HCT116 (cell line): ENCODE data around the gene MEIOB. TPM values are rescaled to one million over a fixed set of nuclear protein-coding genes. Genes with fewer than 3 reads are reported as not detected.

Experiments used
- ATAC-seq: fragments of 200-7000 bp; cut with Tn5 transposase; 2 replicates; pipeline ENCODE4 v1.9.1; 2020; ENCODE audit warnings: mild to moderate bottlenecking, moderate library complexity
- BruUV-seq: library from RNA; stranded (reverse); fragments of 400-500 nt; replicated peaks from 2 replicates; lab custom pipeline; 2021; lab: Mats Ljungman, UMichigan
- CTCF ChIA-PET: fragments of 300-600 bp; sonication (Branson Sonifier 250); formaldehyde crosslinking; loops from one replicate; lab custom pipeline; 2021; ENCODE audit warnings: antibody characterized with exemption; lab: Charles Lee
- POLR2A ChIA-PET: fragments of 300-600, 350-600 bp; sonication (Branson Sonifier 250); formaldehyde crosslinking; loops from one replicate; lab custom pipeline; 2021; ENCODE audit warnings: antibody characterized with exemption; lab: Charles Lee
- RAD21 ChIA-PET, 2 experiments: fragments of 300-600 bp; sonication (Branson Sonifier 250); formaldehyde crosslinking; loops; one replicate each; lab custom pipeline; 2023; ENCODE audit warnings: low total read pairs in 2 of 2; ENCODE audit not compliant: uncharacterized antibody in 2 of 2, unreplicated experiment in 2 of 2, low non-redundant PET in 1 of 2; lab: Charles Lee
- DNase-seq: peaks from one replicate; pipeline ENCODE4 v3.0.0-alpha.2; 2010; ENCODE audit warnings: low read depth, low spot score
- H2AFZ ChIP-seq: fragments of 200-600 bp; shearing (Covaris generic), sonication (generic); 2 replicates; pipeline ENCODE4 v1.6.1; 2017; ENCODE audit warnings: low read depth, mixed run types, mixed read lengths, antibody characterized with exemption, low read length; ENCODE audit not compliant: poor library complexity, severe bottlenecking
- H3K27ac ChIP-seq: 2 replicates; pipeline ENCODE4 v1.5.1; 2012; ENCODE audit warnings: low read depth, low read length
- H3K27me3 ChIP-seq: fragments of 200-600 bp; sonication (generic); 2 replicates; pipeline ENCODE4 v1.6.1; 2016; ENCODE audit warnings: mixed run types, low read length, mixed read lengths; ENCODE audit not compliant: insufficient read depth
- H3K36me3 ChIP-seq, 2 experiments: fragments of 200-500 bp in 1 of 2; fragments of 200-600 bp in 1 of 2; sonication (Bioruptor generic) in 1 of 2; sonication (generic) in 1 of 2; 2 replicates each; pipeline versions ENCODE4 v1.5.1 to v1.6.1; 2014 to 2016; ENCODE audit warnings: low read length in 2 of 2, inconsistent platforms in 1 of 2, mixed read lengths in 1 of 2, mixed run types in 1 of 2; ENCODE audit not compliant: insufficient read depth in 2 of 2, control insufficient read depth in 1 of 2
- H3K4me1 ChIP-seq, 2 experiments: fragments of 200-600 bp in 1 of 2; sonication (generic) in 1 of 2; 2 replicates each; pipeline versions ENCODE4 v1.5.1 to v1.6.1; 2012 to 2017; ENCODE audit warnings: low read length in 2 of 2, inconsistent platforms in 1 of 2, mild to moderate bottlenecking in 1 of 2, mixed read lengths in 1 of 2, mixed run types in 1 of 2, moderate library complexity in 1 of 2; ENCODE audit not compliant: insufficient read depth in 2 of 2, control insufficient read depth in 1 of 2
- H3K4me2 ChIP-seq: fragments of 200-600 bp; sonication (generic); 2 replicates; pipeline ENCODE4 v1.6.1; 2017; ENCODE audit warnings: mixed run types, low read length, mixed read lengths
- H3K4me3 ChIP-seq, 2 experiments: fragments of 200-600 bp in 1 of 2; sonication (generic) in 1 of 2; replicated peaks in 1 of 2; 2 replicates each; pipeline ENCODE4 v1.5.1; 2011 to 2016; ENCODE audit warnings: low read length in 2 of 2, control low read depth in 1 of 2, low read depth in 1 of 2, mild to moderate bottlenecking in 1 of 2, mixed read lengths in 1 of 2, mixed run types in 1 of 2
- H3K79me2 ChIP-seq: fragments of 200-600 bp; sonication (generic); 2 replicates; pipeline ENCODE4 v1.6.1; 2017; ENCODE audit warnings: mild to moderate bottlenecking, mixed run types, low read length, moderate library complexity, mixed read lengths; ENCODE audit not compliant: insufficient read depth
- H3K9ac ChIP-seq: fragments of 200-600 bp; sonication (generic); 2 replicates; pipeline ENCODE4 v1.6.1; 2016; ENCODE audit warnings: low read length, mixed read lengths
- H3K9me2 ChIP-seq: fragments of 200-600 bp; sonication (generic), shearing (Covaris generic); 2 replicates; pipeline ENCODE4 v1.6.1; 2017; ENCODE audit warnings: mixed run types, mild to moderate bottlenecking, moderate library complexity; ENCODE audit not compliant: insufficient read depth
- H3K9me3 ChIP-seq, 2 experiments: fragments of 200-500 bp in 1 of 2; fragments of 200-600 bp in 1 of 2; sonication (Bioruptor generic) in 1 of 2; sonication (generic) in 1 of 2; 2 replicates each; pipeline ENCODE4 v1.6.1; 2014 to 2017; ENCODE audit warnings: low read length in 2 of 2, mixed read lengths in 2 of 2, inconsistent platforms in 1 of 2, low read depth in 1 of 2, mild to moderate bottlenecking in 1 of 2, mixed run types in 1 of 2, moderate library complexity in 1 of 2; ENCODE audit not compliant: control insufficient read depth in 1 of 2, insufficient read depth in 1 of 2
- H4K20me1 ChIP-seq: fragments of 200-600 bp; sonication (generic), shearing (Covaris generic); 2 replicates; pipeline ENCODE4 v1.6.1; 2017; ENCODE audit warnings: mixed run types, mild to moderate bottlenecking, moderate library complexity; ENCODE audit not compliant: insufficient read depth
- CBX3 ChIP-seq: IDR thresholded peaks from 2 replicates; pipeline ENCODE4 v1.6.1; 2012; ENCODE audit warnings: low read depth
- CEBPB ChIP-seq: IDR thresholded peaks from 2 replicates; pipeline ENCODE4 v1.6.1; 2012; ENCODE audit warnings: low read depth
- EZH2 ChIP-seq: fragments of 200-600 bp; sonication (generic); IDR thresholded peaks from 2 replicates; pipeline ENCODE4 v1.6.1; 2017; ENCODE audit warnings: antibody characterized with exemption, mixed run types
- EZH2phosphoT487 ChIP-seq: fragments of 200-600 bp; IDR thresholded peaks from 2 replicates; pipeline ENCODE4 v1.6.1; 2018; ENCODE audit warnings: antibody characterized with exemption, borderline replicate concordance
- FOSL1 ChIP-seq: IDR thresholded peaks from 2 replicates; pipeline ENCODE4 v1.6.1; 2012; ENCODE audit warnings: low read depth
- JUND ChIP-seq: IDR thresholded peaks from 2 replicates; pipeline ENCODE4 v1.6.1; 2012
- RAD21 ChIP-seq: IDR thresholded peaks from 2 replicates; pipeline ENCODE4 v1.6.1; 2012; ENCODE audit warnings: low read depth, mild to moderate bottlenecking
- SIN3A ChIP-seq: IDR thresholded peaks from 2 replicates; pipeline ENCODE4 v1.6.1; 2012; ENCODE audit warnings: low read depth
- TCF7L2 ChIP-seq: IDR thresholded peaks from 2 replicates; pipeline ENCODE4 v1.7.0; 2011; ENCODE audit warnings: borderline replicate concordance, inconsistent platforms; ENCODE audit not compliant: insufficient read depth, insufficient read length; ENCODE audit errors: extremely low read depth
- YY1 ChIP-seq: IDR thresholded peaks from 2 replicates; pipeline ENCODE4 v1.6.1; 2011; ENCODE audit warnings: low read length, low read depth, moderate library complexity, mild to moderate bottlenecking; ENCODE audit not compliant: insufficient replicate concordance; ENCODE audit errors: extremely low read depth
- ZFX ChIP-seq: fragments of 450-650 bp; IDR thresholded peaks from 2 replicates; pipeline ENCODE4 v1.6.1; 2017
- ZNF274 ChIP-seq: fragments of 200-500 bp; sonication (Bioruptor generic); IDR thresholded peaks from 2 replicates; pipeline ENCODE4 v1.6.1; 2014; ENCODE audit warnings: mild to moderate bottlenecking, low read depth, low read length, inconsistent platforms
- intact Hi-C: fragments of 100-400 bp; cut with micrococcal nuclease; formaldehyde crosslinking; loops from 2 replicates; pipeline ENCODE4 v1.10.0; 2022
- total RNA-seq: library from RNA; stranded (reverse); gene quantifications from one replicate; pipeline ENCODE4 v1.2.1, GENCODE V29; 2021; ENCODE audit not compliant: unreplicated experiment
- TF ChIP-seq, protein P1 (sequence below), 3 experiments: fragments of 200-600 bp in 1 of 3; sonication (generic) in 1 of 3; IDR thresholded peaks in 2 of 3; conservative IDR thresholded peaks in 1 of 3; 2 replicates each; pipeline ENCODE4 v1.5.1; 2012 to 2017; ENCODE audit warnings: low read depth in 2 of 3, low read length in 2 of 3, antibody characterized with exemption in 1 of 3, borderline replicate concordance in 1 of 3, control low read depth in 1 of 3, mild to moderate bottlenecking in 1 of 3, mixed read lengths in 1 of 3, mixed run types in 1 of 3, moderate library complexity in 1 of 3; ENCODE audit not compliant: insufficient read depth in 1 of 3
- TF ChIP-seq, protein P2 (sequence below): IDR thresholded peaks from 2 replicates; pipeline ENCODE4 v1.6.1; 2012
- TF ChIP-seq, protein P3 (sequence below): IDR thresholded peaks from 2 replicates; pipeline ENCODE4 v1.6.1; 2012; ENCODE audit warnings: low read depth
- TF ChIP-seq, protein P4 (sequence below): IDR thresholded peaks from 2 replicates; pipeline ENCODE4 v1.6.1; 2011; ENCODE audit warnings: mild to moderate bottlenecking, low read length, moderate library complexity; ENCODE audit not compliant: insufficient replicate concordance; ENCODE audit errors: extremely low read depth
- TF ChIP-seq, protein P5 (sequence below): IDR thresholded peaks from 2 replicates; pipeline ENCODE4 v1.6.1; 2012

MEIOB gene
- total RNA-seq, 1 experiment from 2014 or later, result 0.59 TPM

DNA sequence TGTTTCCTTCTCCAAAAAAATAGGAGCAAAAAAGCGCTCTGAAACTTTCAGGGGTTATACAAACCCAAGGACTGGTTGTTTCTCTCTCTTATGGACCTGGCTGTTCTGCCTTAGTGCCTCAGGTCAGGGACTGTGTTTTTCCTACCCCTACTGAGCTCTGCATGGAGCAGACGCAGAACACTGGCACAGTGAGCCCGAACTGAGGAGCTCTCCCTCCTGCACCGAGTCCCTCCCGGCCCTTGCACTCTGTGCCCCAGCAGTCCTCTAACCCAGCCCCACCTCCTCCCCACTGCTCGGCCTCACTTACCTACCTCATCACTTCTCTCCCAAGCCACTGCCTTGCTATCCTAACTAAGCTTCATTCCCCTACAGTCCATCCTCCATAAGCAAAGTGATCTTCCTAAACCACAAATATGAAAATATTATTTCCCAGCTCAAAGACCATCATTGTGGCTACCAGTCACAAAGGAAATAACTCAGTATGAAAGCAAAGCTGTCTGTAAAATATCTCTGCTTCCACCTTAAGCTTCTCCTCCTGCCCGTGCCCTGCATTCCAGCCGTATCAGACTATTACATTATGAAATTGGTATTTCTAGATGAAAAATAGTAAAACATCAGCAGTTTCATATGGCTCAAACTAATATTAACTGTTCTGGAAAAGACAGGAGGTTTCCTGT is 13.6 kb downstream of the MEIOB start:
- H2AFZ ChIP-seq, result no peak overlapping the region
- H4K20me1 ChIP-seq, result no peaks in the 10 kb centered on the region
- H3K9me2 ChIP-seq, result no peaks in the 10 kb centered on the region
- ChIA-PET RAD21 (interaction anchor here in 1 of 2 experiments (0.5 kb wide), 1 partner anchor 55 kb away, joined by 3 read pairs; no protein-coding TSS in a partner anchor), CTCF (no interaction called here)
- no peak overlapping the region for H3K4me2 ChIP-seq
- no peak overlapping the region for H3K27ac ChIP-seq
- no peak overlapping the region for H3K9ac ChIP-seq
- TF ChIP-seq TCF7L2 (no peak), CBX3 (no peak), SIN3A (no peak), JUND (no peak), FOSL1 (no peak), EZH2phosphoT487 (no peak), EZH2 (no peak), ZNF274 (no peak), RAD21 (no peak), CEBPB (no peak), ZFX (no peak), YY1 (no peak)
- TF ChIP-seq, protein P1, sequence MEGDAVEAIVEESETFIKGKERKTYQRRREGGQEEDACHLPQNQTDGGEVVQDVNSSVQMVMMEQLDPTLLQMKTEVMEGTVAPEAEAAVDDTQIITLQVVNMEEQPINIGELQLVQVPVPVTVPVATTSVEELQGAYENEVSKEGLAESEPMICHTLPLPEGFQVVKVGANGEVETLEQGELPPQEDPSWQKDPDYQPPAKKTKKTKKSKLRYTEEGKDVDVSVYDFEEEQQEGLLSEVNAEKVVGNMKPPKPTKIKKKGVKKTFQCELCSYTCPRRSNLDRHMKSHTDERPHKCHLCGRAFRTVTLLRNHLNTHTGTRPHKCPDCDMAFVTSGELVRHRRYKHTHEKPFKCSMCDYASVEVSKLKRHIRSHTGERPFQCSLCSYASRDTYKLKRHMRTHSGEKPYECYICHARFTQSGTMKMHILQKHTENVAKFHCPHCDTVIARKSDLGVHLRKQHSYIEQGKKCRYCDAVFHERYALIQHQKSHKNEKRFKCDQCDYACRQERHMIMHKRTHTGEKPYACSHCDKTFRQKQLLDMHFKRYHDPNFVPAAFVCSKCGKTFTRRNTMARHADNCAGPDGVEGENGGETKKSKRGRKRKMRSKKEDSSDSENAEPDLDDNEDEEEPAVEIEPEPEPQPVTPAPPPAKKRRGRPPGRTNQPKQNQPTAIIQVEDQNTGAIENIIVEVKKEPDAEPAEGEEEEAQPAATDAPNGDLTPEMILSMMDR (IDR thresholded peaks at IDR 0.05 in 2 of 3, conservative IDR thresholded peaks at IDR 0.05 in 1 of 3; ENCODE audit: borderline replicate concordance in 1 of 3, insufficient read depth in 1 of 3, low read depth in 2 of 3, low read length in 2 of 3), result no peak
- TF ChIP-seq, protein P2, sequence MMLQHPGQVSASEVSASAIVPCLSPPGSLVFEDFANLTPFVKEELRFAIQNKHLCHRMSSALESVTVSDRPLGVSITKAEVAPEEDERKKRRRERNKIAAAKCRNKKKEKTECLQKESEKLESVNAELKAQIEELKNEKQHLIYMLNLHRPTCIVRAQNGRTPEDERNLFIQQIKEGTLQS, result no peak
- TF ChIP-seq, protein P3, sequence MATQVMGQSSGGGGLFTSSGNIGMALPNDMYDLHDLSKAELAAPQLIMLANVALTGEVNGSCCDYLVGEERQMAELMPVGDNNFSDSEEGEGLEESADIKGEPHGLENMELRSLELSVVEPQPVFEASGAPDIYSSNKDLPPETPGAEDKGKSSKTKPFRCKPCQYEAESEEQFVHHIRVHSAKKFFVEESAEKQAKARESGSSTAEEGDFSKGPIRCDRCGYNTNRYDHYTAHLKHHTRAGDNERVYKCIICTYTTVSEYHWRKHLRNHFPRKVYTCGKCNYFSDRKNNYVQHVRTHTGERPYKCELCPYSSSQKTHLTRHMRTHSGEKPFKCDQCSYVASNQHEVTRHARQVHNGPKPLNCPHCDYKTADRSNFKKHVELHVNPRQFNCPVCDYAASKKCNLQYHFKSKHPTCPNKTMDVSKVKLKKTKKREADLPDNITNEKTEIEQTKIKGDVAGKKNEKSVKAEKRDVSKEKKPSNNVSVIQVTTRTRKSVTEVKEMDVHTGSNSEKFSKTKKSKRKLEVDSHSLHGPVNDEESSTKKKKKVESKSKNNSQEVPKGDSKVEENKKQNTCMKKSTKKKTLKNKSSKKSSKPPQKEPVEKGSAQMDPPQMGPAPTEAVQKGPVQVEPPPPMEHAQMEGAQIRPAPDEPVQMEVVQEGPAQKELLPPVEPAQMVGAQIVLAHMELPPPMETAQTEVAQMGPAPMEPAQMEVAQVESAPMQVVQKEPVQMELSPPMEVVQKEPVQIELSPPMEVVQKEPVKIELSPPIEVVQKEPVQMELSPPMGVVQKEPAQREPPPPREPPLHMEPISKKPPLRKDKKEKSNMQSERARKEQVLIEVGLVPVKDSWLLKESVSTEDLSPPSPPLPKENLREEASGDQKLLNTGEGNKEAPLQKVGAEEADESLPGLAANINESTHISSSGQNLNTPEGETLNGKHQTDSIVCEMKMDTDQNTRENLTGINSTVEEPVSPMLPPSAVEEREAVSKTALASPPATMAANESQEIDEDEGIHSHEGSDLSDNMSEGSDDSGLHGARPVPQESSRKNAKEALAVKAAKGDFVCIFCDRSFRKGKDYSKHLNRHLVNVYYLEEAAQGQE, result no peak
- TF ChIP-seq, protein P4, sequence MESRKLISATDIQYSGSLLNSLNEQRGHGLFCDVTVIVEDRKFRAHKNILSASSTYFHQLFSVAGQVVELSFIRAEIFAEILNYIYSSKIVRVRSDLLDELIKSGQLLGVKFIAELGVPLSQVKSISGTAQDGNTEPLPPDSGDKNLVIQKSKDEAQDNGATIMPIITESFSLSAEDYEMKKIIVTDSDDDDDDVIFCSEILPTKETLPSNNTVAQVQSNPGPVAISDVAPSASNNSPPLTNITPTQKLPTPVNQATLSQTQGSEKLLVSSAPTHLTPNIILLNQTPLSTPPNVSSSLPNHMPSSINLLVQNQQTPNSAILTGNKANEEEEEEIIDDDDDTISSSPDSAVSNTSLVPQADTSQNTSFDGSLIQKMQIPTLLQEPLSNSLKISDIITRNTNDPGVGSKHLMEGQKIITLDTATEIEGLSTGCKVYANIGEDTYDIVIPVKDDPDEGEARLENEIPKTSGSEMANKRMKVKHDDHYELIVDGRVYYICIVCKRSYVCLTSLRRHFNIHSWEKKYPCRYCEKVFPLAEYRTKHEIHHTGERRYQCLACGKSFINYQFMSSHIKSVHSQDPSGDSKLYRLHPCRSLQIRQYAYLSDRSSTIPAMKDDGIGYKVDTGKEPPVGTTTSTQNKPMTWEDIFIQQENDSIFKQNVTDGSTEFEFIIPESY, result no peak
- TF ChIP-seq, protein P5, sequence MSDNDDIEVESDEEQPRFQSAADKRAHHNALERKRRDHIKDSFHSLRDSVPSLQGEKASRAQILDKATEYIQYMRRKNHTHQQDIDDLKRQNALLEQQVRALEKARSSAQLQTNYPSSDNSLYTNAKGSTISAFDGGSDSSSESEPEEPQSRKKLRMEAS, result no peak
- TF ChIP-seq, all 23 proteins: peak for 0
- DNase-seq, result no peak
- peaks cover 6 to 7% of the 10 kb centered on the region in 2 experiments; a peak in 3 of 4 replicates for H3K4me1 ChIP-seq
- H3K27me3 ChIP-seq, result no peaks in the 10 kb centered on the region; the same call in 1 of the 2 replicates
- no peaks in the 10 kb centered on the region for H3K9me3 ChIP-seq
- BruUV-seq, result no TSS peak
- H3K4me3 ChIP-seq, result no peak overlapping the region
- intact Hi-C loops, result no loop called here
- POLR2A ChIA-PET, result interaction anchor here (1.0 kb wide), 1 partner anchor 106 kb away, joined by 4 read pairs; the partner anchor contains the start of gene RPS2
- no peaks in the 10 kb centered on the region for H3K36me3 ChIP-seq
- no peaks in the 10 kb centered on the region for H3K79me2 ChIP-seq
- no peak for ATAC-seq
